ENCODE measurements around the gene ACIN1. TPM values are rescaled to one million over a fixed set of nuclear protein-coding genes. Genes with fewer than 3 reads are reported as not detected.

The ACIN1 gene
- total and polyA plus RNA-seq, 2 of the 8 experiments (the other 6 are each of a cell fraction or from before 2014, with no cell fraction given), result 132 to 233 TPM

GRCh38 chr14:23137813-23138535, 43.0 kb upstream of the ACIN1 start (continued):
- TF ChIP-seq USF2 (IDR thresholded peaks at IDR 0.05; ENCODE audit: low read length) (no peak), TBP (IDR thresholded peaks at IDR 0.05; ENCODE audit: low read depth, low read length) (no peak)
